HTERT RPE-1 (cell line): ENCODE measurements around the gene DRAM2.

Experiments
- in situ Hi-C: fragments of 300-500 bp; cut with MboI; formaldehyde crosslinking; loops from 4 replicates; pipeline ENCODE4 v1.14.3; 2020; ENCODE audit warnings: low sequenced_read_pairs

DRAM2 gene

GRCh38 chr1:111139956-111140679 is at the start of gene DRAM2, which contains the start of gene CEPT1:
Gene DRAM2, minus strand, starts transcription at chr1:111140093. Its CDS starts 8,539 bp downstream, at chr1:111131554.
Gene CEPT1, plus strand, starts transcription at chr1:111140223. Its CDS starts 7,492 bp downstream, at chr1:111147715.
- in situ Hi-C loops, result no loop called here

- in situ Hi-C loops, result no loop called here
Observed at GRCh38 chr1:111184663-111185062, 44.8 kb upstream of the DRAM2 start.

GRCh38 chr1:111183308-111184069 is 43.6 kb upstream of the DRAM2 start:
- in situ Hi-C loops, result no loop called here

- in situ Hi-C loops, result no loop called here
Observed at GRCh38 chr1:111182052-111182451, 42.2 kb upstream of the DRAM2 start.

- in situ Hi-C loops, result no loop called here
Observed at GRCh38 chr1:111179968-111180533, 40.2 kb upstream of the DRAM2 start.

- in situ Hi-C loops, result no loop called here
Observed at GRCh38 chr1:111176678-111177077, 36.8 kb upstream of the DRAM2 start.

GRCh38 chr1:111175349-111175748 is 35.5 kb upstream of the DRAM2 start:
- in situ Hi-C loops, result no loop called here

GRCh38 chr1:111174070-111174469 is 34.2 kb upstream of the DRAM2 start:
- in situ Hi-C loops, result no loop called here

GRCh38 chr1:111172463-111172862 is 32.6 kb upstream of the DRAM2 start:
- in situ Hi-C loops, result no loop called here

GRCh38 chr1:111164151-111164550 is 24.3 kb upstream of the DRAM2 start:
- in situ Hi-C loops, result no loop called here

- in situ Hi-C loops, result no loop called here
Observed at GRCh38 chr1:111163363-111163762, 23.5 kb upstream of the DRAM2 start.

GRCh38 chr1:111162488-111162880 is 22.6 kb upstream of the DRAM2 start:
- in situ Hi-C loops, result no loop called here

- in situ Hi-C loops, result no loop called here
Observed at GRCh38 chr1:111161843-111162487, 22.1 kb upstream of the DRAM2 start.

- in situ Hi-C loops, result no loop called here
Observed at GRCh38 chr1:111157431-111157830, 17.5 kb upstream of the DRAM2 start.

GRCh38 chr1:111154021-111154999 is 14.4 kb upstream of the DRAM2 start:
- in situ Hi-C loops, result no loop called here

GRCh38 chr1:111151838-111152237 is 11.9 kb upstream of the DRAM2 start:
- in situ Hi-C loops, result no loop called here

GRCh38 chr1:111148376-111148881 is 8.5 kb upstream of the DRAM2 start:
- in situ Hi-C loops, result no loop called here

GRCh38 chr1:111147948-111148347 is 8.1 kb upstream of the DRAM2 start:
- in situ Hi-C loops, result no loop called here

- in situ Hi-C loops, result no loop called here
Observed at GRCh38 chr1:111145963-111146768, 6.3 kb upstream of the DRAM2 start.
